IMR-90 (cell line): Measurements from ENCODE around the gene GADD45A. TPM values are rescaled to one million over a fixed set of nuclear protein-coding genes. Genes with fewer than 3 reads are reported as not detected.

Experiments used
- ATAC-seq: fragments of 200-7000 bp; cut with Tn5 transposase; 2 replicates; pipeline ENCODE4 v1.9.1; 2020; ENCODE audit warnings: low read depth, mild to moderate bottlenecking, moderate library complexity
- BruUV-seq: library from RNA; stranded (reverse); fragments of 400-500 nt; replicated peaks from 2 replicates; lab custom pipeline; 2021; lab: Mats Ljungman, UMichigan
- CTCF ChIA-PET: fragments of 300-600 bp; formaldehyde crosslinking; extraction: SDS; loops from one replicate; lab custom pipeline; 2021; ENCODE audit warnings: antibody characterized with exemption; lab: Yijun Ruan, JAX
- POLR2A ChIA-PET: fragments of 300-600 bp; sonication (Branson Sonifier 250); formaldehyde crosslinking; loops from one replicate; lab custom pipeline; 2022; ENCODE audit warnings: antibody characterized with exemption; ENCODE audit not compliant: unreplicated experiment; lab: Charles Lee
- DNase-seq: peaks from one replicate; pipeline ENCODE4 v3.0.0; 2013
- H2AFZ ChIP-seq: replicated peaks from 2 replicates; pipeline ENCODE3; 2013; ENCODE audit warnings: low read length, mild to moderate bottlenecking; ENCODE audit not compliant: poor library complexity
- H2AK5ac ChIP-seq: 2 replicates; pipeline ENCODE4 v1.6.1; 2013; ENCODE audit warnings: low read depth, low read length, inconsistent platforms
- H2AK9ac ChIP-seq: replicated peaks from 2 replicates; pipeline ENCODE3; 2013; ENCODE audit warnings: mild to moderate bottlenecking, low read depth, low read length, moderate library complexity; ENCODE audit not compliant: poor library complexity
- H2BK120ac ChIP-seq: 2 replicates; pipeline ENCODE4 v1.6.1; 2013; ENCODE audit warnings: low read depth, low read length, inconsistent platforms
- H2BK15ac ChIP-seq: 3 replicates; pipeline ENCODE4 v1.6.1; 2013; ENCODE audit warnings: low read depth, low read length, inconsistent platforms
- H2BK20ac ChIP-seq: 2 replicates; pipeline ENCODE4 v1.6.1; 2013; ENCODE audit warnings: low read depth, mild to moderate bottlenecking, inconsistent platforms, low read length, moderate library complexity
- H2BK5ac ChIP-seq: 2 replicates; pipeline ENCODE4 v1.6.1; 2013; ENCODE audit warnings: mild to moderate bottlenecking, low read depth, low read length, inconsistent platforms; ENCODE audit not compliant: poor library complexity, severe bottlenecking
- H3K14ac ChIP-seq: replicated peaks from 2 replicates; pipeline ENCODE4 v1.6.1; 2013; ENCODE audit warnings: low read depth, low read length, inconsistent platforms
- H3K18ac ChIP-seq: 2 replicates; pipeline ENCODE4 v1.6.1; 2013; ENCODE audit warnings: low read depth, low read length, control low read depth
- H3K23ac ChIP-seq: 2 replicates; pipeline ENCODE4 v1.6.1; 2013; ENCODE audit warnings: low read depth, low read length, inconsistent platforms
- H3K27ac ChIP-seq: 2 replicates; pipeline ENCODE4 v1.5.1; 2013; ENCODE audit warnings: mild to moderate bottlenecking, control low read depth, low read length; ENCODE audit not compliant: insufficient read depth
- H3K27me3 ChIP-seq: 2 replicates; pipeline ENCODE4 v1.6.1; 2013; ENCODE audit warnings: low read length; ENCODE audit not compliant: control insufficient read depth, insufficient read depth
- H3K36me3 ChIP-seq: 2 replicates; pipeline ENCODE4 v1.6.1; 2013; ENCODE audit warnings: low read length, mixed read lengths; ENCODE audit not compliant: control insufficient read depth, insufficient read depth
- H3K4ac ChIP-seq: 2 replicates; pipeline ENCODE4 v1.6.1; 2013; ENCODE audit warnings: low read depth, low read length, inconsistent platforms
- H3K4me1 ChIP-seq: 2 replicates; pipeline ENCODE4 v1.6.1; 2013; ENCODE audit warnings: low read length, mixed read lengths; ENCODE audit not compliant: control insufficient read depth, insufficient read depth
- H3K4me2 ChIP-seq: 2 replicates; pipeline ENCODE4 v1.6.1; 2013; ENCODE audit warnings: low read depth, mild to moderate bottlenecking, control low read depth, low read length, moderate library complexity
- H3K4me3 ChIP-seq: 2 replicates; pipeline ENCODE4 v1.5.1; 2013; ENCODE audit warnings: low read depth, mild to moderate bottlenecking, control low read depth, low read length, moderate library complexity; ENCODE audit not compliant: insufficient read depth
- H3K56ac ChIP-seq: 2 replicates; pipeline ENCODE4 v1.6.1; 2013; ENCODE audit warnings: low read length, inconsistent platforms; ENCODE audit not compliant: insufficient read depth; ENCODE audit errors: extremely low read depth
- H3K79me1 ChIP-seq, 2 experiments: 2 replicates each; pipeline ENCODE4 v1.6.1; 2013; ENCODE audit warnings: low read length in 2 of 2, inconsistent platforms in 1 of 2, low read depth in 1 of 2
- H3K9ac ChIP-seq: 2 replicates; pipeline ENCODE4 v1.6.1; 2013; ENCODE audit warnings: low read depth, low read length, control low read depth
- H3K9me1 ChIP-seq: 2 replicates; pipeline ENCODE4 v1.6.1; 2013; ENCODE audit warnings: low read length, inconsistent platforms; ENCODE audit not compliant: insufficient read depth
- H3K9me3 ChIP-seq: 2 replicates; pipeline ENCODE4 v1.6.1; 2013; ENCODE audit warnings: low read length; ENCODE audit not compliant: control insufficient read depth, insufficient read depth
- H4K20me1 ChIP-seq: 2 replicates; pipeline ENCODE4 v1.6.1; 2013; ENCODE audit warnings: low read length, inconsistent platforms; ENCODE audit not compliant: insufficient read depth
- H4K5ac ChIP-seq: 2 replicates; pipeline ENCODE4 v1.6.1; 2013; ENCODE audit warnings: mild to moderate bottlenecking, low read depth, low read length, control low read depth
- H4K8ac ChIP-seq, 2 experiments: 2 replicates each; pipeline ENCODE4 v1.6.1; 2013; ENCODE audit warnings: low read depth in 2 of 2, low read length in 2 of 2, control low read depth in 1 of 2, inconsistent platforms in 1 of 2
- H4K91ac ChIP-seq: 2 replicates; pipeline ENCODE4 v1.6.1; 2013; ENCODE audit warnings: low read depth, low read length, inconsistent platforms; ENCODE audit not compliant: insufficient read depth
- BHLHE40 ChIP-seq: fragments of 150-350 bp; IDR thresholded peaks from 2 replicates; pipeline ENCODE4 v1.6.1; 2016; ENCODE audit warnings: mild to moderate bottlenecking, low read depth, low read length
- CEBPB ChIP-seq: IDR thresholded peaks from 2 replicates; pipeline ENCODE4 v1.6.1; 2012; ENCODE audit warnings: low read depth, low read length, improper control_type of control experiment
- CHD1 ChIP-seq: IDR thresholded peaks from 2 replicates; pipeline ENCODE4 v1.6.1; 2012; ENCODE audit warnings: low read depth, low read length, improper control_type of control experiment
- CTCF ChIP-seq: conservative IDR thresholded peaks from 2 replicates; pipeline ENCODE4 v1.5.1; 2012; ENCODE audit warnings: mild to moderate bottlenecking, low read depth, low read length, improper control_type of control experiment
- ELK1 ChIP-seq: fragments of 150-350 bp; IDR thresholded peaks from 2 replicates; pipeline ENCODE4 v1.6.1; 2016; ENCODE audit warnings: low read depth, mild to moderate bottlenecking, low read length, moderate library complexity, borderline replicate concordance
- FOS ChIP-seq: fragments of 150-350 bp; IDR thresholded peaks from 2 replicates; pipeline ENCODE4 v1.6.1; 2016; ENCODE audit warnings: low read depth, low read length
- MAFK ChIP-seq: IDR thresholded peaks from 2 replicates; pipeline ENCODE4 v1.6.1; 2012; ENCODE audit warnings: low read depth, low read length, improper control_type of control experiment
- MAZ ChIP-seq: IDR thresholded peaks from 2 replicates; pipeline ENCODE4 v1.6.1; 2012; ENCODE audit warnings: low read depth, mild to moderate bottlenecking, low read length, improper control_type of control experiment, moderate library complexity, borderline replicate concordance
- MXI1 ChIP-seq: IDR thresholded peaks from 2 replicates; pipeline ENCODE4 v1.6.1; 2012; ENCODE audit warnings: low read depth, mild to moderate bottlenecking, low read length, moderate library complexity, borderline replicate concordance
- NFE2L2 ChIP-seq: fragments of 150-350 bp; IDR thresholded peaks from 2 replicates; pipeline ENCODE4 v1.6.1; 2016; ENCODE audit warnings: low read depth, mild to moderate bottlenecking, low read length
- POLR2A ChIP-seq: IDR thresholded peaks from 2 replicates; pipeline ENCODE4 v1.6.1; 2012; ENCODE audit warnings: mild to moderate bottlenecking, low read depth, low read length
- RAD21 ChIP-seq: IDR thresholded peaks from 2 replicates; pipeline ENCODE4 v1.6.1; 2012; ENCODE audit warnings: low read length, improper control_type of control experiment
- RCOR1 ChIP-seq: IDR thresholded peaks from 2 replicates; pipeline ENCODE4 v1.6.1; 2012; ENCODE audit warnings: mild to moderate bottlenecking, low read length, improper control_type of control experiment; ENCODE audit not compliant: insufficient replicate concordance
- RFX5 ChIP-seq: IDR thresholded peaks from 2 replicates; pipeline ENCODE4 v1.8.0; 2012; ENCODE audit warnings: low read depth, mild to moderate bottlenecking, low read length, moderate library complexity
- SMC3 ChIP-seq: fragments of 150-350 bp; IDR thresholded peaks from 2 replicates; pipeline ENCODE4 v1.6.1; 2016; ENCODE audit warnings: low read depth, mild to moderate bottlenecking, antibody characterized with exemption, low read length, moderate library complexity
- dilution Hi-C: fragments of 300-500 bp; cut with HindIII; formaldehyde crosslinking; loops from one replicate; pipeline ENCODE4 v1.14.3; 2018; ENCODE audit warnings: low sequenced_read_pairs; ENCODE audit not compliant: unreplicated experiment
- in situ Hi-C: fragments of 300-500 bp; cut with MboI; formaldehyde crosslinking; loops from 3 replicates; pipeline ENCODE4 v1.14.3; 2019; ENCODE audit warnings: low sequenced_read_pairs, inconsistent platforms, mixed read lengths
- intact Hi-C: fragments of 100-400 bp; cut with micrococcal nuclease; formaldehyde crosslinking; loops from 2 replicates; pipeline ENCODE4 v1.10.0; 2022
- polyA plus RNA-seq, 3 experiments: library from polyadenylated mRNA; depleted of rRNA; stranded (reverse); fragments of >200 nt; gene quantifications; 2 replicates each; pipeline ENCODE4 v1.2.3, GENCODE V29; 2012; ENCODE audit warnings: low replicate concordance in 1 of 3
- total RNA-seq: library from RNA; depleted of rRNA; stranded (reverse); fragments of >200 nt; gene quantifications from 2 replicates; pipeline ENCODE4 v1.2.3, GENCODE V29; 2012
- TF ChIP-seq, protein P1 (sequence below): fragments of 150-350 bp; IDR thresholded peaks from 2 replicates; pipeline ENCODE4 v1.6.1; 2017; ENCODE audit warnings: mild to moderate bottlenecking, antibody characterized with exemption, low read length, low read depth

Gene GADD45A
- total and polyA plus RNA-seq, 2 of the 4 experiments (the other 2 are of a cell fraction) = 10.9 to 114 TPM

DNA sequence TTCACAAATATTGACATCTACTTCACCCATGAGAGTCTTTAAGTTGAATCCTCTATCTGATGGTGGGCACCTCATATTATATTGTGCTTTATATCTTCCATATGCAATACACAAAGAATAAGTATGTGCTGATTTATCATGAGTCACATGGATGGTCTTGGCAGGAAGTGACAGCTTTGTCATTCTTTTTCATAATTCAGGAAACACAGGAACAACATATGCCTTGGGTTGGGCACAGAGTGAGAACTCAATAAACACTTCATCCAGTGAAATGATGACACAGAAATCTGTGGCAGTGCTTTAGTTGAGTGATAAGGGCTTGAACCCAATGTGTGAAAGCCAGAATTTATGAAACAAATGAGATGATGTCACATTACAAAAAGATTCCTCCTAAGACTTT, 41.2 kb downstream of the GADD45A start:
- H4K91ac ChIP-seq = no peak overlapping the region
- intact Hi-C loops (no loop called here), in situ Hi-C loops (no loop called here), dilution Hi-C loops (no loop called here)
- BruUV-seq = no TSS peak
- H4K20me1 ChIP-seq = peaks cover 8% of the 10 kb centered on the region; the same call in 1 of the 2 replicates
- H3K79me1 ChIP-seq = peaks cover 36 to 80% of the 10 kb centered on the region in 2 experiments
- H2BK5ac ChIP-seq = no peak overlapping the region
- H3K27me3 ChIP-seq = no peaks in the 10 kb centered on the region
- H3K9ac ChIP-seq = no peak overlapping the region
- no peak overlapping the region for H3K4me3 ChIP-seq
- H3K4me2 ChIP-seq = no peak overlapping the region
- no peak overlapping the region for H4K5ac ChIP-seq
- H3K18ac ChIP-seq = no peak overlapping the region
- H3K27ac ChIP-seq = no peak overlapping the region
- no peak overlapping the region for H3K56ac ChIP-seq
- no peak overlapping the region for H2AK9ac ChIP-seq
- ChIA-PET POLR2A (no interaction called here), CTCF (no interaction called here)
- no peak for TF ChIP-seq MXI1
- no peak for TF ChIP-seq MAFK
- no peak for TF ChIP-seq MAZ
- TF ChIP-seq RCOR1 = no peak
- TF ChIP-seq SMC3 = no peak
- TF ChIP-seq CTCF = no peak
- TF ChIP-seq POLR2A = no peak
- TF ChIP-seq, protein P1, sequence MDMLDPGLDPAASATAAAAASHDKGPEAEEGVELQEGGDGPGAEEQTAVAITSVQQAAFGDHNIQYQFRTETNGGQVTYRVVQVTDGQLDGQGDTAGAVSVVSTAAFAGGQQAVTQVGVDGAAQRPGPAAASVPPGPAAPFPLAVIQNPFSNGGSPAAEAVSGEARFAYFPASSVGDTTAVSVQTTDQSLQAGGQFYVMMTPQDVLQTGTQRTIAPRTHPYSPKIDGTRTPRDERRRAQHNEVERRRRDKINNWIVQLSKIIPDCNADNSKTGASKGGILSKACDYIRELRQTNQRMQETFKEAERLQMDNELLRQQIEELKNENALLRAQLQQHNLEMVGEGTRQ = no peak
- TF ChIP-seq RFX5 = no peak
- no peak for TF ChIP-seq BHLHE40
- TF ChIP-seq FOS = no peak
- no peak for TF ChIP-seq CHD1
- no peak for TF ChIP-seq RAD21
- TF ChIP-seq ELK1 = no peak
- no peak for TF ChIP-seq NFE2L2
- TF ChIP-seq CEBPB = no peak
- H3K9me3 ChIP-seq = no peaks in the 10 kb centered on the region
- H3K4me1 ChIP-seq = peaks cover 15% of the 10 kb centered on the region
- no peak overlapping the region for H2AK5ac ChIP-seq
- H3K36me3 ChIP-seq = peaks cover 4% of the 10 kb centered on the region; the same call in 1 of the 2 replicates
- H3K23ac ChIP-seq = no peak overlapping the region
- H3K14ac ChIP-seq = no peak overlapping the region
- peak; percentile 18; the same call in 1 of the 2 replicates for ATAC-seq
- H2BK20ac ChIP-seq = no peak overlapping the region
- no peak overlapping the region for H2AFZ ChIP-seq
- no peak overlapping the region for H4K8ac ChIP-seq
- no peak overlapping the region for H2BK15ac ChIP-seq
- peaks cover 20% of the 10 kb centered on the region for H3K9me1 ChIP-seq
- no peak overlapping the region for H3K4ac ChIP-seq
- DNase-seq = peak; percentile 62
- H2BK120ac ChIP-seq = no peak overlapping the region
